ENCODE measurements around the gene TLE5.

DNA sequence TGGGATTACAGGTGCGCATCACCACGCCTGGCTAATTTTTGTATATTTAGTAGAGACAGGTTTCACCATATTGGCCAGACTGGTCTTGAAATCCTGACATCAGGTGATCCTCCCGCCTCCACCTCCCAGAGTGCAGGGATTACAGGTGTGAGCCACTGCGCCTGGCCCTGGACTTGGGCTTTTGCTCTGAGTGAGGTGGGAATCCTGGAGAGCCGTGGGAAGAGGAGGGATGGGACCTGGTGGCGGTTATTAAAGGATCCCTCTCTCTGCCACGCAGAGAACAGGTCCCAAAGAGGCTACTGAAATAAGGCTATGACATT is 1.7 kb upstream of the TLE5 start:
- TF ChIP-seq, protein P1, sequence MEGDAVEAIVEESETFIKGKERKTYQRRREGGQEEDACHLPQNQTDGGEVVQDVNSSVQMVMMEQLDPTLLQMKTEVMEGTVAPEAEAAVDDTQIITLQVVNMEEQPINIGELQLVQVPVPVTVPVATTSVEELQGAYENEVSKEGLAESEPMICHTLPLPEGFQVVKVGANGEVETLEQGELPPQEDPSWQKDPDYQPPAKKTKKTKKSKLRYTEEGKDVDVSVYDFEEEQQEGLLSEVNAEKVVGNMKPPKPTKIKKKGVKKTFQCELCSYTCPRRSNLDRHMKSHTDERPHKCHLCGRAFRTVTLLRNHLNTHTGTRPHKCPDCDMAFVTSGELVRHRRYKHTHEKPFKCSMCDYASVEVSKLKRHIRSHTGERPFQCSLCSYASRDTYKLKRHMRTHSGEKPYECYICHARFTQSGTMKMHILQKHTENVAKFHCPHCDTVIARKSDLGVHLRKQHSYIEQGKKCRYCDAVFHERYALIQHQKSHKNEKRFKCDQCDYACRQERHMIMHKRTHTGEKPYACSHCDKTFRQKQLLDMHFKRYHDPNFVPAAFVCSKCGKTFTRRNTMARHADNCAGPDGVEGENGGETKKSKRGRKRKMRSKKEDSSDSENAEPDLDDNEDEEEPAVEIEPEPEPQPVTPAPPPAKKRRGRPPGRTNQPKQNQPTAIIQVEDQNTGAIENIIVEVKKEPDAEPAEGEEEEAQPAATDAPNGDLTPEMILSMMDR (IDR thresholded peaks at IDR 0.05): no peak
- TF ChIP-seq POLR2A (IDR thresholded peaks at IDR 0.05): no peak
